GM12891 (cell line): Measurements from ENCODE around the gene CTRB1. TPM values are rescaled to one million over a fixed set of nuclear protein-coding genes. Genes with fewer than 3 reads are reported as not detected.

Source experiments
- DNase-seq: peaks from one replicate; pipeline ENCODE4 v3.0.0; 2011; ENCODE audit warnings: low spot score; ENCODE audit not compliant: insufficient read length
- FAIRE-seq: peaks from 2 replicates; lab custom pipeline; 2011; peaks lifted over from hg19 to GRCh38; lab: Jason Lieb, UNC
- PAX5 ChIP-seq: IDR thresholded peaks from 2 replicates; pipeline ENCODE4 v1.6.1; 2011; ENCODE audit warnings: low read length, moderate library complexity, mild to moderate bottlenecking; ENCODE audit not compliant: insufficient read depth, severe bottlenecking
- POLR2A ChIP-seq: IDR thresholded peaks from 2 replicates; pipeline ENCODE4 v1.6.1; 2011; ENCODE audit warnings: low read depth, low read length, control low read depth
- POLR2AphosphoS5 ChIP-seq: IDR thresholded peaks from 2 replicates; pipeline ENCODE4 v1.6.1; 2011; ENCODE audit warnings: low read depth, low read length, control low read depth
- POU2F2 ChIP-seq: IDR thresholded peaks from 2 replicates; pipeline ENCODE4 v1.6.1; 2011; ENCODE audit warnings: low read depth, mild to moderate bottlenecking, control low read depth, low read length, moderate library complexity
- SPI1 ChIP-seq: IDR thresholded peaks from 2 replicates; pipeline ENCODE4 v1.6.1; 2011; ENCODE audit warnings: low read depth, low read length, control low read depth
- TAF1 ChIP-seq: IDR thresholded peaks from 2 replicates; pipeline ENCODE4 v1.6.1; 2011; ENCODE audit warnings: low read depth, low read length, control low read depth
- polyA plus RNA-seq: library from polyadenylated mRNA; unstranded; fragments of >200 nt; gene quantifications from one replicate; pipeline ENCODE4 v1.2.1, GENCODE V29; 2012; ENCODE audit warnings: low read depth, missing spikeins, inconsistent platforms; ENCODE audit not compliant: missing spikeins

CTRB1 gene
- not detected for polyA plus RNA-seq

GRCh38 chr16:75218256-75219076 lies at the start of gene CTRB1:
CTRB1 (plus strand) TSS chr16:75218988; CDS start chr16:75219008, 20 bp downstream.
- no peak for TF ChIP-seq POU2F2
- peak; percentile 37; the same call in 1 of the 2 replicates for TF ChIP-seq SPI1
- FAIRE-seq, result peak; percentile 81
- no peak for DNase-seq

GRCh38 chr16:75169899-75170405 lies 48.8 kb upstream of the CTRB1 start:
- no peak for TF ChIP-seq POU2F2
- no peak for FAIRE-seq
- no peak for DNase-seq

- TF ChIP-seq SPI1, result no peak
- TF ChIP-seq TAF1, result no peak
- TF ChIP-seq POU2F2, result no peak
- TF ChIP-seq POLR2AphosphoS5, result no peak
- TF ChIP-seq PAX5, result no peak
- TF ChIP-seq POLR2A, result no peak
- FAIRE-seq (no peak), DNase-seq (no peak)
Observed at GRCh38 chr16:75172578-75172977, 46.2 kb upstream of the CTRB1 start.

GRCh38 chr16:75175074-75175473 lies 43.7 kb upstream of the CTRB1 start:
- DNase-seq, result no peak
- no peak for FAIRE-seq
- TF ChIP-seq POLR2AphosphoS5 (no peak), PAX5 (no peak)

- FAIRE-seq, result no peak
- no peak for TF ChIP-seq SPI1
- DNase-seq, result no peak
Observed at GRCh38 chr16:75176926-75177325, 41.9 kb upstream of the CTRB1 start.

GRCh38 chr16:75179208-75179607 lies 39.6 kb upstream of the CTRB1 start:
- no peak for TF ChIP-seq POLR2A
- peak; percentile 64 for TF ChIP-seq SPI1
- DNase-seq (no peak), FAIRE-seq (peak; percentile 41)

GRCh38 chr16:75181630-75182029 lies 37.2 kb upstream of the CTRB1 start:
- DNase-seq, result no peak
- TF ChIP-seq TAF1 (no peak), SPI1 (peak; percentile 12; the same call in 1 of the 2 replicates)
- FAIRE-seq, result no peak

DNA sequence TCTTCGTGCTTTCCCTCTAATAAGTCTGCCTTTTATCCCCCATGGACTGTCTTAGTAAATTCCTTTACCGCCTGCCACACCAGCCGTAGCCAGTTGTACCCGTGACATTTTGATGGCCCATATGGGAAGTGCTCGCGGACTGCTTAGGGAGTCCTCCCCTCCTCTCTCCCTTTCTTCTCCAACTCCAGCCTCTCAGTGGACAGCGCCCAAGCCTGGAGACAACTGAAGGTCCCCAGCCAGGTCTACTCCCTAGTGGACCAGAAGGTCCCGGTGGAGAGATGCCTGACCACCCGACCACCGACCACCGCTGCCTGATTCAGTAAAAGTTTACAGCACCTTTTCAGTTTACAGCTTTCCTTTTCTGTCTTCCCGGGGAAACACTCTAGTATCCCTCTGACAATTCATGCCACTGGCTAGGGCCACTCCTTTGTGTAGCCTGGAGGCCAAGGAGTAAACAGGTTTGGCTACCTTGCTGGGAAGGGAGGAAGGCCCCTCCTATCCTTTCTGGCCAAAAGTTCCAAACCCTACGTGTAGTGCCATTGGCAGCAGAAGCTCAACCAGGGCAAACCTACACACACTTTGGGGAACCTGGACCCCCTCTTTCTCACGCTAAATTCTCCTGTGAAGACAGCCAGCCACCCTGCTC lies 29.8 kb upstream of the CTRB1 start:
- DNase-seq, result no peak
- FAIRE-seq, result no peak
- TF ChIP-seq SPI1 (no peak), TAF1 (no peak), POU2F2 (no peak), POLR2A (no peak), POLR2AphosphoS5 (no peak), PAX5 (no peak)

DNA sequence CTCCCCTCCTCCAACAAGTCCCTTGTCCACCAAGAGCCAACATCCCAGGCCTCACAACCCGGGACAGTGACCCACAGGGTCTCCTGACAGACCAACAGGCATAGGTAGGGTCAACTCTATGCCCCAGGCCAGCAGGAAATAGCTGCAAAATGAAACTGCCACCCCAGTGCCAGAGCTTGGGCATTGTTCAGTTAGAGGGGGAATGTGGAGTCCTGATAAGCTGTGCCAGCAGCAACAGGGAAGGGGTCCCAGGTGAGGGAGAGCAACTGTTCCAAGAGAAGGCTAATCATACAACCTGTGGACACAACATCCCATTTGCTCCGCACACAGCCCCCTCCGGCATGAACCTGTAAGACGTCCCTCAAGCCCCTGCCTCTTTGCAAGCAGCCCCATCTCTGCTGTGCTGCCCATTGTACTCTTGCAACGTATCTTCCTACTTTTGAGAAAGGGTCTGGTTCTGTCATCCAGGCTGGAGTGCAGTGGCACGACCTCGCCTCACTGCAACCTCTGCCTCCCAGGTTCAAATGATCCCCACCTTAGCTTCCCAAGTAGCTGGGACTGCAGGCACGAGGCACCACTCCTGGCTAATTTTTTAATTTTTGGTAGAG lies 29.0 kb upstream of the CTRB1 start:
- FAIRE-seq (no peak), DNase-seq (no peak)
- TF ChIP-seq PAX5, result no peak
- no peak for TF ChIP-seq SPI1
- TF ChIP-seq POU2F2, result no peak
- no peak for TF ChIP-seq TAF1
- TF ChIP-seq POLR2A, result no peak
- no peak for TF ChIP-seq POLR2AphosphoS5

- DNase-seq, result no peak
- TF ChIP-seq SPI1 (no peak), PAX5 (no peak), POLR2AphosphoS5 (no peak), TAF1 (no peak), POLR2A (no peak), POU2F2 (no peak)
- peak; percentile 20 for FAIRE-seq
Observed at GRCh38 chr16:75192606-75193264, 26.1 kb upstream of the CTRB1 start.
